HG03108 (cell line): Measurements from ENCODE around the gene SPEG.

Experiments
- ATAC-seq: cut with Tn5 transposase; IDR thresholded peaks from one replicate; pipeline ENCODE4 v1.9.1; 2021; ENCODE audit warnings: moderate library complexity; ENCODE audit not compliant: unreplicated experiment

Gene SPEG

GRCh38 chr2:219524817-219525216 lies 90.2 kb downstream of the SPEG start:
- ATAC-seq, result no peak

GRCh38 chr2:219525533-219526232 lies 91.0 kb downstream of the SPEG start:
- ATAC-seq, result no peak

- ATAC-seq, result no peak
Measured at GRCh38 chr2:219526320-219527075, 91.9 kb downstream of the SPEG start.

GRCh38 chr2:219527076-219527394 lies 92.4 kb downstream of the SPEG start:
- ATAC-seq, result no peak

GRCh38 chr2:219527472-219527871 lies 92.8 kb downstream of the SPEG start:
- ATAC-seq, result no peak

- peak; percentile 83 for ATAC-seq
Measured at GRCh38 chr2:219530048-219530963, 95.7 kb downstream of the SPEG start.

- ATAC-seq, result no peak
Measured at GRCh38 chr2:219531639-219532377, 97.2 kb downstream of the SPEG start.

- no peak for ATAC-seq
Measured at GRCh38 chr2:219532378-219532649, 97.7 kb downstream of the SPEG start.

- ATAC-seq, result no peak
Measured at GRCh38 chr2:219533930-219534661, 99.5 kb downstream of the SPEG start.

- no peak for ATAC-seq
Measured at GRCh38 chr2:219536425-219536824, 101.8 kb downstream of the SPEG start.

GRCh38 chr2:219536967-219537366 lies 102.3 kb downstream of the SPEG start:
- no peak for ATAC-seq

GRCh38 chr2:219537657-219538488 lies 103.2 kb downstream of the SPEG start:
- ATAC-seq, result no peak

GRCh38 chr2:219538504-219538951 lies 103.9 kb downstream of the SPEG start:
- ATAC-seq, result no peak

GRCh38 chr2:219538956-219539788 lies 104.5 kb downstream of the SPEG start:
- ATAC-seq, result no peak

GRCh38 chr2:219539926-219540678 lies 105.5 kb downstream of the SPEG start:
- ATAC-seq, result no peak

- ATAC-seq, result no peak
Measured at GRCh38 chr2:219540784-219541504, 106.3 kb downstream of the SPEG start.

- ATAC-seq, result peak; percentile 47
Measured at GRCh38 chr2:219541611-219542180, 107.1 kb downstream of the SPEG start.
